ENCODE measurements around the gene TSSK6.

DNA sequence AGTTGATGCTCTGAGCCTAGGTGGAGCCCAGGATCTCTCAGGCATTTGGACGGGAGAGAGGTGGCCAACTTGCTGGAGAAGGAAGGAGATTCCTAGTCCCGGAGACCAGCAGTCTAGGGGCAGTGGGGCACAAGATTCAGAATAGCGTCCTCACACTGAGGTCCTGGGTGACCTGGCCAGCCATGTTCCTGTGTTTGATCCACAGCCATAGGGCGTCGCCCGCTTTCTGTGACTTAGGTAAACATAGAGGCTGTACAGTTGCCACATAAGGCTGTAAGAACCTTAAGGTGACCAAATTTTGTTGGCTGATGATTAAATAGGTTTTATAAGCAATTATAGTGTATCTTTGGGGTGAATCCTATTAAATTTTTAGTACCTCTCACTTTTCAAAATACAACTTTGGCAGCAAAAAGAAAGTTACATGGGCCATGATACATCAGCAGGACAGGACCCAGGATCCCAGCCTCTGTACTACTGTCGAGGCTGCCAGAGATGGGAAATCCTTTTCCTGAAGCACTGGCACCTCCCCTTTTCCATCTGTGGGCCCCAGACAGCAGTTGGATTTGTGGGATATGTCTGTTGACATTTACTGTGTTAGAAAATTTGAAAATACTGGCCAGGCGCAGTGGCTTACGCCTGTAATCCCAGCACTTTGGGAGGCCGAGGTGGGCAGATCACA lies 37.5 kb downstream of the TSSK6 start:
- TF ChIP-seq, protein P1, sequence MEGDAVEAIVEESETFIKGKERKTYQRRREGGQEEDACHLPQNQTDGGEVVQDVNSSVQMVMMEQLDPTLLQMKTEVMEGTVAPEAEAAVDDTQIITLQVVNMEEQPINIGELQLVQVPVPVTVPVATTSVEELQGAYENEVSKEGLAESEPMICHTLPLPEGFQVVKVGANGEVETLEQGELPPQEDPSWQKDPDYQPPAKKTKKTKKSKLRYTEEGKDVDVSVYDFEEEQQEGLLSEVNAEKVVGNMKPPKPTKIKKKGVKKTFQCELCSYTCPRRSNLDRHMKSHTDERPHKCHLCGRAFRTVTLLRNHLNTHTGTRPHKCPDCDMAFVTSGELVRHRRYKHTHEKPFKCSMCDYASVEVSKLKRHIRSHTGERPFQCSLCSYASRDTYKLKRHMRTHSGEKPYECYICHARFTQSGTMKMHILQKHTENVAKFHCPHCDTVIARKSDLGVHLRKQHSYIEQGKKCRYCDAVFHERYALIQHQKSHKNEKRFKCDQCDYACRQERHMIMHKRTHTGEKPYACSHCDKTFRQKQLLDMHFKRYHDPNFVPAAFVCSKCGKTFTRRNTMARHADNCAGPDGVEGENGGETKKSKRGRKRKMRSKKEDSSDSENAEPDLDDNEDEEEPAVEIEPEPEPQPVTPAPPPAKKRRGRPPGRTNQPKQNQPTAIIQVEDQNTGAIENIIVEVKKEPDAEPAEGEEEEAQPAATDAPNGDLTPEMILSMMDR (optimal IDR thresholded peaks at IDR 0.05 in 1 of 3, IDR thresholded peaks at IDR 0.05 in 1 of 3, conservative IDR thresholded peaks at IDR 0.05 in 1 of 3; ENCODE audit: extremely low read depth in 1 of 3, insufficient read depth in 2 of 3, low read length in 3 of 3): no peak
- TF ChIP-seq EZH2 (IDR thresholded peaks at IDR 0.05; ENCODE audit: low read length): no peak
